Esophagus muscularis mucosa (tissue), 4 donors: ENCODE results near the gene TJAP1. TPM values are rescaled to one million over a fixed set of nuclear protein-coding genes. Genes with fewer than 3 reads are reported as not detected.

Experiments used
- DNase-seq: peaks from one replicate; pipeline ENCODE4 v3.0.0-alpha.2; 2017; ENCODE audit errors: extremely low spot score
- H3K27ac ChIP-seq, 4 donors: fragments of 200-600 bp; sonication (generic); replicated peaks in 1 of 4; 1 replicate in 3 of 4; 2 replicates in 1 of 4; pipeline ENCODE4 v1.5.1; 2016 to 2019; ENCODE audit warnings: mild to moderate bottlenecking in 1 of 4
- H3K27me3 ChIP-seq, 4 donors: fragments of 200-600 bp; sonication (generic); one replicate each; pipeline versions ENCODE4 v1.5.1 to v1.6.0; 2016 to 2019
- H3K36me3 ChIP-seq, 4 donors: fragments of 200-600 bp; sonication (generic); one replicate each; pipeline ENCODE4 v1.5.1; 2016 to 2019
- H3K4me1 ChIP-seq, 4 donors: fragments of 200-600 bp; sonication (generic); one replicate each; pipeline ENCODE4 v1.5.1; 2016 to 2019
- H3K4me3 ChIP-seq, 4 donors: fragments of 200-600 bp; sonication (generic); 1 replicate in 2 of 4; 2 replicates in 2 of 4; pipeline ENCODE4 v1.5.1; 2016 to 2019; ENCODE audit warnings: mild to moderate bottlenecking in 4 of 4, moderate library complexity in 1 of 4
- H3K9me3 ChIP-seq, 4 donors: fragments of 200-600 bp; sonication (generic); 1 replicate in 3 of 4; 2 replicates in 1 of 4; pipeline ENCODE4 v1.5.1; 2016 to 2019
- CTCF ChIP-seq, 3 experiments: fragments of 200-600 bp in 2 of 3; fragments of 450-650 bp in 1 of 3; sonication (generic) in 2 of 3; IDR thresholded peaks; one replicate each; pipeline ENCODE4 v1.5.1; 2017 to 2019; ENCODE audit warnings: antibody characterized with exemption in 3 of 3, mild to moderate bottlenecking in 2 of 3, moderate library complexity in 1 of 3
- EP300 ChIP-seq: sonication (generic); formaldehyde crosslinking; IDR thresholded peaks from one replicate; pipeline ENCODE4 v1.6.1; 2017; ENCODE audit warnings: antibody characterized with exemption
- POLR2A ChIP-seq: fragments of 450-650 bp; IDR thresholded peaks from one replicate; pipeline ENCODE4 v1.6.1; 2017; ENCODE audit warnings: antibody characterized with exemption, moderate library complexity, mild to moderate bottlenecking, low read depth
- POLR2AphosphoS5 ChIP-seq, 2 donors: sonication (generic); formaldehyde crosslinking; IDR thresholded peaks; one replicate each; pipeline ENCODE4 v1.6.1; 2017; ENCODE audit warnings: antibody characterized with exemption in 2 of 2
- WGBS: methylation state at CpG from one replicate; pipeline ENCODE4 v1.1.5; 2018; 5-methylcytosine and 5-hydroxymethylcytosine counted together
- intact Hi-C: fragments of 100-400 bp; cut with DNase I; formaldehyde crosslinking; loops from one replicate; pipeline ENCODE4 v1.15.1; 2023
- total RNA-seq, 4 donors: library from RNA; depleted of rRNA; stranded (reverse); fragments of >200 nt; gene quantifications; one replicate each; pipeline versions ENCODE4 v1.1.0 to v1.2.1, GENCODE V29; 2016

TJAP1 gene
- total RNA-seq, 4 donors from 2014 or later = 19.9 to 34.4 (median 26.4) TPM

- WGBS = 91% methylated on average over 16 of the region's 16 CpGs
- Histone ChIP-seq H3K27ac (no peak overlapping the region), H3K36me3 (peaks cover 76 to 99% (median 98%) of the 10 kb centered on the region in 4 donors), H3K4me1 (no peaks in the 10 kb centered on the region), H3K4me3 (no peak overlapping the region), H3K9me3 (no peaks in the 10 kb centered on the region), H3K27me3 (no peaks in the 10 kb centered on the region)
- TF ChIP-seq POLR2AphosphoS5 (IDR thresholded peaks at IDR 0.05) (no peak), CTCF (IDR thresholded peaks at IDR 0.05) (no peak), POLR2A (no peak), EP300 (no peak)
- DNase-seq = no peak
- intact Hi-C loops = no loop called here
These were observed 31.8 kb upstream of the TJAP1 start for GRCh38 chr6:43445576-43445975.

- Histone ChIP-seq H3K4me3 (no peak overlapping the region), H3K27me3 (no peaks in the 10 kb centered on the region), H3K27ac (no peak overlapping the region), H3K4me1 (no peaks in the 10 kb centered on the region), H3K9me3 (no peaks in the 10 kb centered on the region), H3K36me3 (peaks cover 81 to 98% (median 96%) of the 10 kb centered on the region in 4 donors)
- no peak for DNase-seq
- TF ChIP-seq CTCF (IDR thresholded peaks at IDR 0.05) = no peak
- intact Hi-C loops = no loop called here
- WGBS = 90% methylated on average over 16 of the region's 16 CpGs
These were observed 29.8 kb upstream of the TJAP1 start for GRCh38 chr6:43447604-43448003.

- Histone ChIP-seq H3K9me3 (no peaks in the 10 kb centered on the region), H3K36me3 (peaks cover 68 to 91% (median 88%) of the 10 kb centered on the region in 4 donors), H3K27me3 (no peaks in the 10 kb centered on the region), H3K27ac (no peak overlapping the region), H3K4me1 (no peaks in the 10 kb centered on the region), H3K4me3 (no peak overlapping the region)
- TF ChIP-seq POLR2A (no peak), EP300 (no peak), POLR2AphosphoS5 (IDR thresholded peaks at IDR 0.05) (no peak), CTCF (IDR thresholded peaks at IDR 0.05) (no peak)
- 93% methylated on average over 4 of the region's 4 CpGs for WGBS
- intact Hi-C loops = no loop called here
- DNase-seq = no peak
These were observed 28.5 kb upstream of the TJAP1 start for GRCh38 chr6:43448916-43449315.

GRCh38 chr6:43450699-43451131 is 26.7 kb upstream of the TJAP1 start:
- WGBS = 98% methylated on average over 9 of the region's 13 CpGs
- H3K27ac ChIP-seq = no peak overlapping the region
- intact Hi-C loops = no loop called here

More at GRCh38 chr6:43450699-43451131, 26.7 kb upstream of the TJAP1 start:
- Histone ChIP-seq H3K36me3 (peaks cover 50 to 73% (median 70%) of the 10 kb centered on the region in 4 donors), H3K4me3 (no peak overlapping the region), H3K27me3 (peaks cover 0 to 15% (median 5%) of the 10 kb centered on the region in 4 donors), H3K4me1 (peaks cover 3 to 17% (median 16%) of the 10 kb centered on the region in 4 donors), H3K9me3 (no peaks in the 10 kb centered on the region)
- no peak for TF ChIP-seq CTCF (IDR thresholded peaks at IDR 0.05)
- no peak for TF ChIP-seq EP300
- no peak for DNase-seq
